ENCODE data around the gene PGA5.

Gene PGA5

DNA sequence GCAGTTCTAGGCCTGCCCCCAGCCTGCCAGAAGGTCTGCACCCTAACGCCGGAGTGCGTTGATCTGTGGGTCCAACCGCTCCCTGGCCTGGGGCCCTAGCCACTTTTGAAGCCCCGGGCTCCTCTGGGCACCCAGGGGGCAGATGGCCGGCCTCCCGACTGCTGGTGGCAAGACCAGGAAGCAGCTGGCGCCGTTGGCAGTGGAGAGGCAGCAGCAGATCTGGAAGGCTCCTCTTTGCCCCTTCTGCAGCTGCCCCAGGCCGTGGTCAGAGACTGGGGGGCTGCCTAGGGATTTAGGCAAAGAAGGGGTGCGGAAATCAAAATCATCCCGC is 54.6 kb downstream of the PGA5 start:
- DNase-seq: no peak

DNA sequence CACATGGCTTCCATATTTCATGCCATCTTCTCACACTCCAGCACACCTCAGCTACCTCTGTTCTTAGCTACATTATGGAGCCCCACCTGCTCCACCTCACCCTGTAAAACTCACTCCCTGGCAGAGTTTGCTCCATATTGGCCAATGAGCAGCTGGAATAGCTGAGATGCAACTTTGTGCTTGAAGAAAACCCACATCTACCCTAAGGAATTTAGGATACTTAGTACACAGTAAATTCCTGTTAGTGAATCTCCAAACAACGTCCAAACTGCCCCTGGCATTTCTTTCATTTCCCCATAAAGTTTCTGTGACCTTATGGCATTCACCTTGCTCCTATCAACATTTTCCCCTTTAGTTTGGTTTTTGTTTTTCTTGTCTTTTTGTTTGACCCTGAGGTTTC is 56.4 kb downstream of the PGA5 start:
- DNase-seq: no peak

DNA sequence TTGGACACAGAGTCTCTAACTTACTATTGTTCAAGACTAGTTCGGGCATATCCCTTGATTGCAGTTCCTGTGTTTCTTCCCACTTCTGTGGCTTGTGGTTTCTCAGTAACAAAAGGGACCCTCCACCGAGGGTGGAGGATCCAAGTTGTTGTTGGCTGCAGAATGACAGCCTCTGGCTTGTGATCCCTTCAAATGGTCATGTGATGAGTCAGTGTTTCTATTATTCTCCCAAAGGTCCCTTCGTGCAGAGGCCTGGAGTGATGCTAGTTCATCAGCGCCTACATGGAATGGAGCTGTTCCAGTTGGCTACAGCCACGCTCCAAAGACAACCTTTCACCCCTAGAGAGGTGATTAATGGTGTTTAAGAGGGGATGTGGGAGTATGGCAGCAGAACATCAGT is 56.8 kb downstream of the PGA5 start:
- DNase-seq: no peak

DNA sequence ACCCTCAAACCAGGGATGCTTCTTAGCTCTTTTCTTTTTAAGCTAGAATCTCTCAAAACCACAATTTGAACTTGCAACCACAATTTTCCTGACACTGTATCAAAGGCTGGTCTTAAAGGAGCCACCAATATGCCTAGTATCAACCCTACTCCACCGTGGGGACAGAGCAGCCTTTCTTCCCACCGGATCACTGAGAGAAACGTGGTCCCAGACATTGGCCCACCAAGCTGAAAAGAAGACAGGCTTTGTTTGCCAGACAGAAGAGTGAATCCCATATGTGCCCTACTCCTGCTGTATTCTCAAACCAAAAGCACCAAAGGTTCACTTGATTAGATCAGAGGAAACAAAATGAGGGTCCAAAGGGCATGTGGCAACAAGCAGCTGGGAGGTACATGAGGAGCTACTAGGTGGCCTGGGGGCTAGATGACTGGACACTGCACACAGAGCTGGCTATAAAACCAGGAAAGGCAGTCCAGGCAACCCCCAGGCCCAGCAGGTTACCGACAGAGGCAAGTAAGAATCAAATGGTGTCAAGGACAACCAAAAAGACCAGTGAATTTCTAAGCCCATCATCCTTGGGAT is 57.8 kb downstream of the PGA5 start:
- no peak for DNase-seq
